Keratinocyte (primary cell): ENCODE data around the gene BCAS1. TPM values are rescaled to one million over a fixed set of nuclear protein-coding genes. Genes with fewer than 3 reads are reported as not detected.

ENCODE experiments used
- DNase-seq: peaks from one replicate; pipeline ENCODE4 v3.0.0-alpha.2; 2011; ENCODE audit warnings: low read depth, missing footprints, low spot score
- FAIRE-seq: peaks from 2 replicates; lab custom pipeline; 2011; peaks lifted over from hg19 to GRCh38; lab: Jason Lieb, UNC
- H2AFZ ChIP-seq: 2 replicates; pipeline ENCODE4 v1.6.0; 2012; ENCODE audit warnings: low read length, control low read depth, inconsistent platforms; ENCODE audit not compliant: control insufficient read depth
- H3K27ac ChIP-seq: 2 replicates; pipeline ENCODE4 v1.5.1; 2011; ENCODE audit warnings: low read length; ENCODE audit not compliant: control insufficient read depth, insufficient read depth
- H3K27me3 ChIP-seq: 3 replicates; pipeline ENCODE4 v1.6.0; 2011; ENCODE audit warnings: low read length; ENCODE audit not compliant: control insufficient read depth, insufficient read depth; ENCODE audit errors: extremely low read depth
- H3K36me3 ChIP-seq, 2 experiments: 2 replicates in 1 of 2; 3 replicates in 1 of 2; pipeline ENCODE4 v1.5.1; 2011; ENCODE audit warnings: low read length in 2 of 2, mild to moderate bottlenecking in 1 of 2; ENCODE audit not compliant: control insufficient read depth in 2 of 2, insufficient read depth in 2 of 2; ENCODE audit errors: extremely low read depth in 1 of 2
- H3K4me1 ChIP-seq: 3 replicates; pipeline ENCODE4 v1.5.1; 2011; ENCODE audit warnings: low read length; ENCODE audit not compliant: control insufficient read depth, insufficient read depth; ENCODE audit errors: extremely low read depth
- H3K4me2 ChIP-seq: 3 replicates; pipeline ENCODE4 v1.6.0; 2011; ENCODE audit warnings: low read depth, low read length; ENCODE audit not compliant: control insufficient read depth, insufficient read depth; ENCODE audit errors: extremely low read depth
- H3K4me3 ChIP-seq, 3 experiments: fragments of 200-600 bp in 1 of 3; sonication (generic) in 1 of 3; 2 replicates in 2 of 3; 3 replicates in 1 of 3; pipeline ENCODE4 v1.5.1; 2011 to 2016; ENCODE audit warnings: low read length in 3 of 3, mild to moderate bottlenecking in 3 of 3, control low read depth in 2 of 3, inconsistent platforms in 1 of 3, low read depth in 1 of 3, mixed read lengths in 1 of 3, mixed run types in 1 of 3, moderate library complexity in 1 of 3; ENCODE audit not compliant: control insufficient read depth in 2 of 3, insufficient read depth in 2 of 3; ENCODE audit errors: extremely low read depth in 1 of 3
- H3K79me2 ChIP-seq: 2 replicates; pipeline ENCODE4 v1.6.0; 2012; ENCODE audit warnings: low read length; ENCODE audit not compliant: control insufficient read depth, insufficient read depth
- H3K9ac ChIP-seq: 3 replicates; pipeline ENCODE4 v1.6.0; 2011; ENCODE audit warnings: low read length; ENCODE audit not compliant: control insufficient read depth, insufficient read depth; ENCODE audit errors: extremely low read depth
- H3K9me1 ChIP-seq: 3 replicates; pipeline ENCODE4 v1.6.0; 2011; ENCODE audit warnings: low read length; ENCODE audit not compliant: control insufficient read depth, insufficient read depth; ENCODE audit errors: extremely low read depth
- H3K9me3 ChIP-seq: 2 replicates; pipeline ENCODE4 v1.5.1; 2012; ENCODE audit warnings: low read depth, low read length; ENCODE audit not compliant: control insufficient read depth
- H4K20me1 ChIP-seq: 3 replicates; pipeline ENCODE4 v1.6.0; 2011; ENCODE audit warnings: low read length; ENCODE audit not compliant: control insufficient read depth, insufficient read depth; ENCODE audit errors: extremely low read depth
- EZH2 ChIP-seq: IDR thresholded peaks from one replicate; pipeline ENCODE4 v1.6.1; 2012; ENCODE audit warnings: inconsistent platforms, mild to moderate bottlenecking, low read length, moderate library complexity
- dilution Hi-C: fragments of 300-500 bp; cut with MboI; formaldehyde crosslinking; loops from one replicate; pipeline ENCODE4 v1.7.0; 2020; ENCODE audit warnings: low sequenced_read_pairs; ENCODE audit not compliant: extremely low pct_ligation_motif_present
- polyA plus RNA-seq, 5 experiments: library from polyadenylated mRNA; depleted of rRNA in 3 of 5; stranded (reverse) in 3 of 5; stranded (forward) in 1 of 5; unstranded in 1 of 5; fragments of >200 nt; gene quantifications; 1 replicate in 1 of 5; 2 replicates in 3 of 5; 3 replicates in 1 of 5; pipeline versions ENCODE4 v1.2.1 to v1.2.3, GENCODE V29; 2011 to 2012; ENCODE audit warnings: missing spikeins in 2 of 5, low read depth in 1 of 5, low replicate concordance in 1 of 5
- TF ChIP-seq, protein P1 (sequence below), 3 experiments: IDR thresholded peaks in 1 of 3; conservative IDR thresholded peaks in 1 of 3; optimal IDR thresholded peaks in 1 of 3; 2 replicates in 2 of 3; 3 replicates in 1 of 3; pipeline versions ENCODE3 to v1.5.1; 2011; ENCODE audit warnings: low read length in 3 of 3, mild to moderate bottlenecking in 3 of 3, moderate library complexity in 2 of 3, control low read depth in 1 of 3, inconsistent platforms in 1 of 3; ENCODE audit not compliant: insufficient read depth in 2 of 3; ENCODE audit errors: extremely low read depth in 1 of 3

Gene BCAS1
- polyA plus RNA-seq, 1 donor (not counting 4 experiments of a cell fraction or from before 2014, with no cell fraction given), result not detected

DNA sequence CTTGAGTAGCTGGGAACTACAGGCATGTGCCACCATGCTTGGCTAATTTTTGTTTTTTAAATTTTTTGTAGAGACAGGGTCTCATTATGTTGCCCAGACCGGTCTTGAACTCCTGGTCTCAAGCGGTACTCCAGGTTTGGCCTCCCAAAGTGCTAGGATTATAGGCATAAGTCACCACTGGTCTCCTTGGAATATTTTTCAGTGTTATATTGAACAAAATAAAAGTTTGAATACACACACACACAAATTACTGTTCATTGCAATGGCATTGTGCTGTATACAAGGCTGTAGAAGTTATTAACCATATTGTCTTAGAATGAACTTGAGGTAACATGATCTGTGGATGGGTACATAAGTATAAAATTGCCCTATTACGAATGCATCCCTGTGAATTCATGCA, 166.1 kb downstream of the BCAS1 start:
- no peaks in the 10 kb centered on the region for H3K79me2 ChIP-seq
- no peak for DNase-seq
- H3K27ac ChIP-seq, result peak overlapping the region; percentile 57
- dilution Hi-C loops, result no loop called here
- H3K4me3 ChIP-seq, result no peak overlapping the region
- H3K36me3 ChIP-seq, result no peaks in the 10 kb centered on the region
- H3K9me1 ChIP-seq, result no peaks in the 10 kb centered on the region
- H3K4me1 ChIP-seq, result peaks cover 71% of the 10 kb centered on the region
- no peak overlapping the region for H3K9ac ChIP-seq
- no peak overlapping the region for H3K4me2 ChIP-seq
- no peak for TF ChIP-seq EZH2
- TF ChIP-seq, protein P1, sequence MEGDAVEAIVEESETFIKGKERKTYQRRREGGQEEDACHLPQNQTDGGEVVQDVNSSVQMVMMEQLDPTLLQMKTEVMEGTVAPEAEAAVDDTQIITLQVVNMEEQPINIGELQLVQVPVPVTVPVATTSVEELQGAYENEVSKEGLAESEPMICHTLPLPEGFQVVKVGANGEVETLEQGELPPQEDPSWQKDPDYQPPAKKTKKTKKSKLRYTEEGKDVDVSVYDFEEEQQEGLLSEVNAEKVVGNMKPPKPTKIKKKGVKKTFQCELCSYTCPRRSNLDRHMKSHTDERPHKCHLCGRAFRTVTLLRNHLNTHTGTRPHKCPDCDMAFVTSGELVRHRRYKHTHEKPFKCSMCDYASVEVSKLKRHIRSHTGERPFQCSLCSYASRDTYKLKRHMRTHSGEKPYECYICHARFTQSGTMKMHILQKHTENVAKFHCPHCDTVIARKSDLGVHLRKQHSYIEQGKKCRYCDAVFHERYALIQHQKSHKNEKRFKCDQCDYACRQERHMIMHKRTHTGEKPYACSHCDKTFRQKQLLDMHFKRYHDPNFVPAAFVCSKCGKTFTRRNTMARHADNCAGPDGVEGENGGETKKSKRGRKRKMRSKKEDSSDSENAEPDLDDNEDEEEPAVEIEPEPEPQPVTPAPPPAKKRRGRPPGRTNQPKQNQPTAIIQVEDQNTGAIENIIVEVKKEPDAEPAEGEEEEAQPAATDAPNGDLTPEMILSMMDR (optimal IDR thresholded peaks at IDR 0.05 in 1 of 3, IDR thresholded peaks at IDR 0.05 in 1 of 3, conservative IDR thresholded peaks at IDR 0.05 in 1 of 3; ENCODE audit: extremely low read depth in 1 of 3, insufficient read depth in 2 of 3, low read length in 3 of 3), result no peak
- no peak for FAIRE-seq
- H3K27me3 ChIP-seq, result no peaks in the 10 kb centered on the region
- no peaks in the 10 kb centered on the region for H3K9me3 ChIP-seq
- H4K20me1 ChIP-seq, result no peaks in the 10 kb centered on the region
- no peak overlapping the region for H2AFZ ChIP-seq

DNA sequence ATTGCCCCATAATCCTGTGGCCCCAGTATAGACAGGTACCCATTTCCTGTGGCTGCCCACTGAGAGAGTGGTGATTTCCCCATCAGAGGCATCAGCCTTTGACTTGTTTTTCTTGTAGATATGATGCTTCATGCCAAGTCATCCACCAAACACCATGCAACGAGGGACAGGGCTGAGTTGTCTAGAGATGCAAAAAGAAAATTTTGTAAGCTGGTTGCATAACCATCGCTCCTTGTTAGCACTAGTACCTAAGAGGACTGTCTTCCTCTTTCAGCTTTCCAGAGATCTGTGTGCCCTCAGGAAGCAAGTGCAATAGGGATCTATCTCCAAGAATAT, 166.8 kb downstream of the BCAS1 start:
- DNase-seq, result no peak
- TF ChIP-seq EZH2, result no peak
- TF ChIP-seq, protein P1 (optimal IDR thresholded peaks at IDR 0.05 in 1 of 3, IDR thresholded peaks at IDR 0.05 in 1 of 3, conservative IDR thresholded peaks at IDR 0.05 in 1 of 3; ENCODE audit: extremely low read depth in 1 of 3, insufficient read depth in 2 of 3, low read length in 3 of 3), result no peak
- dilution Hi-C loops, result no loop called here

More for the DNA sequence above, 166.8 kb downstream of the BCAS1 start:
- H3K36me3 ChIP-seq, result no peaks in the 10 kb centered on the region
- peak overlapping the region; percentile 57 for H3K27ac ChIP-seq
- no peak overlapping the region for H3K4me2 ChIP-seq
- no peak overlapping the region for H3K4me3 ChIP-seq
- peaks cover 3% of the 10 kb centered on the region for H3K9me1 ChIP-seq
- H4K20me1 ChIP-seq, result no peaks in the 10 kb centered on the region
- H2AFZ ChIP-seq, result no peak overlapping the region
- H3K9me3 ChIP-seq, result no peaks in the 10 kb centered on the region
- no peaks in the 10 kb centered on the region for H3K27me3 ChIP-seq
- no peaks in the 10 kb centered on the region for H3K79me2 ChIP-seq
- FAIRE-seq, result no peak
- peak overlapping the region; percentile 4 for H3K9ac ChIP-seq
- H3K4me1 ChIP-seq, result peaks cover 77% of the 10 kb centered on the region
